Stimulated activated naive CD8-positive, alpha-beta T cell treated with anti-CD3 and anti-CD28 coated beads, Interleukin-15, amount 100 ng/mL, for 72 hours (primary cell): ENCODE measurements around the gene MET.

Experiments
- ATAC-seq: fragments of 150-1000 bp; cut with Tn5 transposase; 2 replicates; pipeline ENCODE4 v1.10.0; 2021; ENCODE audit warnings: mild to moderate bottlenecking, moderate library complexity
- DNase-seq, 2 donors: peaks; one replicate each; pipeline ENCODE4 v3.0.0; 2021 to 2022
- H3K27ac Mint-ChIP-seq, 2 donors: one replicate each; pipeline ENCODE4 v1.8.0; 2022; ENCODE audit warnings: mild to moderate bottlenecking in 2 of 2, mixed read lengths in 2 of 2, moderate library complexity in 2 of 2
- H3K27me3 Mint-ChIP-seq: one replicate; pipeline ENCODE4 v1.8.0; 2022; ENCODE audit warnings: mixed read lengths
- H3K4me1 Mint-ChIP-seq: one replicate; pipeline ENCODE4 v1.8.0; 2022; ENCODE audit warnings: mild to moderate bottlenecking, mixed read lengths
- H3K4me3 Mint-ChIP-seq, 2 donors: one replicate each; pipeline ENCODE4 v1.8.0; 2022; ENCODE audit warnings: mild to moderate bottlenecking in 2 of 2, mixed read lengths in 2 of 2, moderate library complexity in 1 of 2
- H3K9me3 Mint-ChIP-seq, 2 donors: one replicate each; pipeline ENCODE4 v1.8.0; 2022; ENCODE audit warnings: mixed read lengths in 2 of 2

The MET gene

GRCh38 chr7:116678780-116679179 is 6.8 kb downstream of the MET start:
- DNase-seq (no peak), ATAC-seq (no peak)
- Mint-ChIP-seq H3K27ac (no peak overlapping the region), H3K4me1 (no peaks in the 10 kb centered on the region), H3K27me3 (peaks cover 44% of the 10 kb centered on the region), H3K4me3 (no peak overlapping the region), H3K9me3 (peaks cover 4 to 8% of the 10 kb centered on the region in 2 donors)

- Mint-ChIP-seq H3K4me3 (no peak overlapping the region), H3K4me1 (no peaks in the 10 kb centered on the region), H3K27me3 (peaks cover 47% of the 10 kb centered on the region), H3K9me3 (peaks cover 5 to 9% of the 10 kb centered on the region in 2 donors), H3K27ac (peak overlapping the region in 1 of 2 donors; percentile 3)
- peak; percentile 91 for ATAC-seq
- no peak for DNase-seq
These were observed 7.5 kb downstream of the MET start for GRCh38 chr7:116679500-116679899.

- H3K27ac Mint-ChIP-seq = no peak overlapping the region
- ATAC-seq = no peak
- no peak for DNase-seq
- H3K4me1 Mint-ChIP-seq = no peaks in the 10 kb centered on the region
- no peak overlapping the region for H3K4me3 Mint-ChIP-seq
- H3K27me3 Mint-ChIP-seq = peaks cover 42% of the 10 kb centered on the region
- peaks cover 5 to 9% of the 10 kb centered on the region in 2 donors for H3K9me3 Mint-ChIP-seq
These were observed 11.8 kb downstream of the MET start for GRCh38 chr7:116683786-116684185.

GRCh38 chr7:116686033-116686432 is 14.0 kb downstream of the MET start:
- H3K4me1 Mint-ChIP-seq = no peaks in the 10 kb centered on the region
- no peak overlapping the region for H3K4me3 Mint-ChIP-seq
- ATAC-seq (no peak), DNase-seq (no peak)
- H3K9me3 Mint-ChIP-seq = peaks cover 5 to 9% of the 10 kb centered on the region in 2 donors
- H3K27ac Mint-ChIP-seq = no peak overlapping the region
- H3K27me3 Mint-ChIP-seq = peaks cover 50% of the 10 kb centered on the region

GRCh38 chr7:116686812-116687419 is 14.9 kb downstream of the MET start:
- no peak overlapping the region for H3K27ac Mint-ChIP-seq
- no peak for DNase-seq
- H3K4me3 Mint-ChIP-seq = no peak overlapping the region
- H3K9me3 Mint-ChIP-seq = peaks cover 5 to 9% of the 10 kb centered on the region in 2 donors
- peaks cover 50% of the 10 kb centered on the region for H3K27me3 Mint-ChIP-seq
- no peaks in the 10 kb centered on the region for H3K4me1 Mint-ChIP-seq
- ATAC-seq = no peak

GRCh38 chr7:116687801-116688201 is 15.8 kb downstream of the MET start:
- DNase-seq (no peak), ATAC-seq (no peak)
- Mint-ChIP-seq H3K4me3 (no peak overlapping the region), H3K27ac (no peak overlapping the region), H3K27me3 (peaks cover 46% of the 10 kb centered on the region), H3K4me1 (no peaks in the 10 kb centered on the region), H3K9me3 (peaks cover 5 to 9% of the 10 kb centered on the region in 2 donors)

DNA sequence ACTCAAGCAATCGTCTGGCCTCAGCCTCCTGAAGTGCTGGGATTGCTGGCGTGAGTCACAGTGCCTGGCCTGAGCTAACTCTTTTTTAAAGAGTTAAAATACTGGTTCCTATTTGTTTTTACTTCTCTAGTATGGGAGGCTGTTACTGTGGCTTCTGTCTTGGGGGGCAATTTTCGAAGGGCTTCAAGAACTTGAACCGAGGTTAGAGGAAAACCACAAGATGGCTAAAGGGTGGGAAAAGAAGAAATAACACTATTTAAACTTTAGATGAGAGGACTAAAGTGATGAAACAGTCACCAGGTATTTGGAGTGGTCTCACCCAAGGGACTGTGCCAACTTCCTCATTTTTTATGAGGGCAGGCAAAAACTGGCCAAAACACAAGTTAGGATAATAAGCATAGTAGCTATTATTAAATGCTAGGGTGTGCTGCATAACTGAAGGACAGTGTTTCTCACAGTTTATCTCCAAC is 17.8 kb downstream of the MET start:
- Mint-ChIP-seq H3K9me3 (no peaks in the 10 kb centered on the region), H3K4me1 (no peaks in the 10 kb centered on the region), H3K27me3 (peaks cover 26% of the 10 kb centered on the region), H3K27ac (no peak overlapping the region), H3K4me3 (no peak overlapping the region)
- DNase-seq (no peak), ATAC-seq (no peak)

GRCh38 chr7:116691664-116692063 is 19.7 kb downstream of the MET start:
- Mint-ChIP-seq H3K9me3 (no peaks in the 10 kb centered on the region), H3K4me3 (no peak overlapping the region), H3K27me3 (peaks cover 9% of the 10 kb centered on the region), H3K27ac (no peak overlapping the region), H3K4me1 (no peaks in the 10 kb centered on the region)
- no peak for DNase-seq
- ATAC-seq = no peak

DNA sequence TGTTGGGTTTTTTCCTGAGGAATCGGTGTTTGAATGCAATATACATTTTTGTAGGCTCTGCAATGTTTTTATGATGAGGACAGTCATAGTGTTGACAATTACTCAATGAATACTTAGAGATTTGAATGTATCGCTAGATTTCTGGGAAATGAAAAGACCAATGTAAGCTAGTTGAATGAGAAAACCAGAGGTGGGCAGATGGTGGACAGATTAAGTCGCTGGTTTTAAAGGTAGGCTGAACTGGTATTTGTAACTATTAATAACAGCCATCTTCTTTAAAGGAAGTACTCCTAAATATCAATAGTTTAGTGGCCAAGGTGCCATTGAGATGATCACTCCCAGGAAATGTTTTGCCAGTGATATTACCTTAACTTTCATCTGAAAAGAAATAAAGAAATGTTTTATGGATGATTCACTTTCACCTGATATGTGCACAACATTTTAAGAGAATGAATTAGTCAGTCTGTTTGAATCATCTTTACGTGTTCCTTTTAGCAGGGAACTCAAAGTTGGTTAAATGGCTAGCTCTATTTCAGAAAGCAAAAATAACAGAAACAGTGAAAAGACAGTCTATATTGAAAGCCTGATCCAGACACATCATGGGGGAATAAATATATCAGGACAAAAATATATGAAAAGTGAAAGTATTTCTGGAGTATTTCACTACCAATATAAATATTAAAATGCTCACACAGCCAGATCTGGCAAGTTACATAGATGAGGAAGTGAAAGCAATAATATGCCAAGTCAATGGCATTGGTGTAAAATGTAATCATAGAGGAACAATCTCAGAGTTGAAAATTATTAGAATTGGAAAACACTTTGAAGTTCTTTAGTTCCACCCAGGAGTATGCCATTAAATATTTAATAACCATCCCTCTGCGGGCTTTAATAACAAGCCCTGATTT is 20.7 kb downstream of the MET start:
- no peak overlapping the region for H3K27ac Mint-ChIP-seq
- peaks cover 7% of the 10 kb centered on the region for H3K27me3 Mint-ChIP-seq
- no peak overlapping the region for H3K4me3 Mint-ChIP-seq
- H3K4me1 Mint-ChIP-seq = no peaks in the 10 kb centered on the region
- DNase-seq (no peak), ATAC-seq (no peak)
- no peaks in the 10 kb centered on the region for H3K9me3 Mint-ChIP-seq

- no peaks in the 10 kb centered on the region for H3K9me3 Mint-ChIP-seq
- H3K27ac Mint-ChIP-seq = no peak overlapping the region
- H3K4me1 Mint-ChIP-seq = no peaks in the 10 kb centered on the region
- no peak for ATAC-seq
- H3K27me3 Mint-ChIP-seq = no peaks in the 10 kb centered on the region
- no peak overlapping the region for H3K4me3 Mint-ChIP-seq
- DNase-seq = no peak
These were observed 24.7 kb downstream of the MET start for GRCh38 chr7:116696707-116697106.

DNA sequence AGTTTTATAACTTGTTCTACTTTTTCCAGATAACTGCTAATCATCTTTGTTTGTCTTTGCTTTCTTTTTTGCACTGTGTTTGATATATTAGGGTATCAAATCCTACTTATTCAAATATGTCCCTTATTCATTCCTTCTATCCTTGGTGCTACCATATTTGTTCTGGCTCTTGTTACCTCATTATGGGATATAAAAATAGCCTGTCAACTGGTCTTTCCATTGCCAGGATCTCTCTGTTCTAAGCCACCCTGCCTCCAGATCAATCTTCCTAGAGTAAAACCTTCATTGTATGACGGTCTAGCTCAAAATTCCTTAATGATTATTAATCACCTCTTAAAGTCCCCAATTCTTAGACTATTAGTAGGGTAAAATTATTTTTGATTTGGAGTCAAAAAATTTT is 25.2 kb downstream of the MET start:
- ATAC-seq (no peak), DNase-seq (no peak)
- H3K4me3 Mint-ChIP-seq = no peak overlapping the region
- H3K9me3 Mint-ChIP-seq = no peaks in the 10 kb centered on the region
- peak overlapping the region in 1 of 2 donors; percentile 55 for H3K27ac Mint-ChIP-seq
- H3K4me1 Mint-ChIP-seq = no peaks in the 10 kb centered on the region
- no peaks in the 10 kb centered on the region for H3K27me3 Mint-ChIP-seq

- no peaks in the 10 kb centered on the region for H3K4me1 Mint-ChIP-seq
- H3K27me3 Mint-ChIP-seq = no peaks in the 10 kb centered on the region
- DNase-seq (no peak), ATAC-seq (no peak)
- H3K4me3 Mint-ChIP-seq = no peak overlapping the region
- H3K27ac Mint-ChIP-seq = no peak overlapping the region
- H3K9me3 Mint-ChIP-seq = no peaks in the 10 kb centered on the region
These were observed 25.8 kb downstream of the MET start for GRCh38 chr7:116697761-116698160.

DNA sequence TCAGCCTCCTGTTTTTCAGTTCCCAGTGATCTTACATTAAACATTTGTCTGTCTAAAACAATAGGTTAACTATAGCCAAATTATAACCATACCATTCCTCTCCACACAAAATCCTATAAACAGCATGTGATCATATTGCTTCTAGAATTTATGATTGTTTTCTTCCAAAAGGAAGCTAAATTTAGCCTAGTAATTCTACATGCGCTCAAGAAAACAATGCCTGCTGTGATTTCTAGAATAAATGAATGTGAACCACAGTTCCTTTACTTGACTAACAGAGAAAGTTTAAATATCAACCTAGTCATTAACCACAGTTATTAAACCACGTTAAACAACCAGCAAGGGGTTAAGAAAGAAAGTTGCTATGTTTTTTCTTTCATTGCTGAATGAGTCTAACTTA is 26.4 kb downstream of the MET start:
- no peak overlapping the region for H3K27ac Mint-ChIP-seq
- H3K4me1 Mint-ChIP-seq = no peaks in the 10 kb centered on the region
- no peak overlapping the region for H3K4me3 Mint-ChIP-seq
- DNase-seq = no peak
- no peak for ATAC-seq
- H3K27me3 Mint-ChIP-seq = no peaks in the 10 kb centered on the region
- H3K9me3 Mint-ChIP-seq = no peaks in the 10 kb centered on the region

- H3K4me1 Mint-ChIP-seq = no peaks in the 10 kb centered on the region
- ATAC-seq (no peak), DNase-seq (no peak)
- H3K27me3 Mint-ChIP-seq = peaks cover 1% of the 10 kb centered on the region
- no peak overlapping the region for H3K27ac Mint-ChIP-seq
- no peaks in the 10 kb centered on the region for H3K9me3 Mint-ChIP-seq
- H3K4me3 Mint-ChIP-seq = no peak overlapping the region
These were observed 27.1 kb downstream of the MET start for GRCh38 chr7:116698930-116699721.

DNA sequence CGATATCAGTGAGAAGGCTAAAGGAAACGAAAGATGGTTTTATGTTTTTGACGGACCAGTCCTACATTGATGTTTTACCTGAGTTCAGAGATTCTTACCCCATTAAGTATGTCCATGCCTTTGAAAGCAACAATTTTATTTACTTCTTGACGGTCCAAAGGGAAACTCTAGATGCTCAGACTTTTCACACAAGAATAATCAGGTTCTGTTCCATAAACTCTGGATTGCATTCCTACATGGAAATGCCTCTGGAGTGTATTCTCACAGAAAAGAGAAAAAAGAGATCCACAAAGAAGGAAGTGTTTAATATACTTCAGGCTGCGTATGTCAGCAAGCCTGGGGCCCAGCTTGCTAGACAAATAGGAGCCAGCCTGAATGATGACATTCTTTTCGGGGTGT is 27.7 kb downstream of the MET start:
- no peak for ATAC-seq
- Mint-ChIP-seq H3K4me3 (no peak overlapping the region), H3K27me3 (peaks cover 7% of the 10 kb centered on the region), H3K4me1 (no peaks in the 10 kb centered on the region), H3K27ac (no peak overlapping the region), H3K9me3 (no peaks in the 10 kb centered on the region)
- DNase-seq = no peak
